Ovary (tissue), 9 donors: Measurements from ENCODE around the gene RPL15. TPM values are rescaled to one million over a fixed set of nuclear protein-coding genes. Genes with fewer than 3 reads are reported as not detected.

Experiments
- DNase-seq, 5 donors: peaks; one replicate each; pipeline ENCODE4 v3.0.0-alpha.2; 2019 to 2020
- H3K27ac ChIP-seq, 2 donors: fragments of 200-600 bp; one replicate each; pipeline versions ENCODE4 v1.5.1 to v1.8.0; 2019 to 2022
- H3K27me3 ChIP-seq: fragments of 200-600 bp; one replicate; pipeline ENCODE4 v1.8.0; 2022
- H3K36me3 ChIP-seq: fragments of 200-600 bp; sonication (generic); one replicate; pipeline ENCODE4 v1.5.1; 2019
- H3K4me1 ChIP-seq: one replicate; pipeline ENCODE4 v1.8.1; 2013; ENCODE audit warnings: mild to moderate bottlenecking, moderate library complexity; ENCODE audit not compliant: insufficient read depth
- H3K4me3 ChIP-seq: fragments of 200-600 bp; sonication (generic); one replicate; pipeline ENCODE4 v1.5.1; 2017
- H3K9me3 ChIP-seq, 2 donors: fragments of 200-600 bp in 1 of 2; sonication (generic) in 1 of 2; one replicate each; pipeline versions ENCODE4 v1.5.1 to v1.8.1; 2013 to 2019; ENCODE audit warnings: mild to moderate bottlenecking in 1 of 2, moderate library complexity in 1 of 2
- EP300 ChIP-seq: sonication (generic); formaldehyde crosslinking; IDR thresholded peaks from one replicate; pipeline ENCODE4 v1.6.1; 2017; ENCODE audit warnings: antibody characterized with exemption
- POLR2A ChIP-seq: fragments of 450-650 bp; IDR thresholded peaks from one replicate; pipeline ENCODE4 v1.6.1; 2017; ENCODE audit warnings: antibody characterized with exemption, mild to moderate bottlenecking, moderate library complexity
- WGBS, 3 donors: extraction: QIAGEN DNeasy Blood & Tissue Kit in 1 of 3; methylation state at CpG; one replicate each; pipeline versions ENCODE4 v1.1.5 to v1.1.7; 2013 to 2017; 5-methylcytosine and 5-hydroxymethylcytosine counted together
- intact Hi-C, 4 donors: fragments of 100-400 bp; cut with DNase I; formaldehyde crosslinking; loops; one replicate each; pipeline versions ENCODE4 v1.11.0 to v1.15.1; 2022 to 2023
- polyA plus RNA-seq, 2 donors: library from polyadenylated mRNA; stranded (reverse); fragments of 200-250 nt in 1 of 2; fragments of 350-450 nt in 1 of 2; fragmentation: Illumina TruSeq in 1 of 2; extraction: RNeasy Lipid Tissue Mini Kit (QIAGEN cat#74804) in 1 of 2; gene quantifications; one replicate each; pipeline ENCODE4 v1.2.3, GENCODE V29; 2013 to 2014
- total RNA-seq, 7 donors: library from RNA; depleted of rRNA in 2 of 7; stranded (reverse); fragments of >200 nt in 2 of 7; fragmentation: NEBNext Ultra II Directional in 3 of 7; extraction: Animal tissue kit (Norgen Biotek cat#: 25700) in 3 of 7; gene quantifications; one replicate each; pipeline versions ENCODE4 v1.1.0 to v1.2.4, GENCODE V29; 2016 to 2023
- TF ChIP-seq, protein P1 (sequence below), 3 donors: fragments of 450-650 bp in 2 of 3; fragments of 200-600 bp in 1 of 3; IDR thresholded peaks; one replicate each; pipeline versions ENCODE4 v1.5.1 to v1.8.0; 2016 to 2022; ENCODE audit warnings: antibody characterized with exemption in 3 of 3, mild to moderate bottlenecking in 1 of 3
- donor health status: DM: no; HTN: no; CAD: no; lungs with moderate emphysema.
- donor health status: DM: no; HTN: no; CAD: no.
- donor health status: Bipolar disorder and iron deficiency.
- donor health status: DM: yes; HTN: yes; CAD: no.
- donor health status: DM: no; HTN: no; CAD: no.
- donor health status: DM: yes; HTN: yes; CAD: no.

RPL15 gene
- total and polyA plus RNA-seq, 9 donors, result 3,013 to 6,966 (median 4,015) TPM

- H3K36me3 ChIP-seq, result no peaks in the 10 kb centered on the region
- intact Hi-C loops, result no loop called here
- H3K27me3 ChIP-seq, result no peaks in the 10 kb centered on the region
- WGBS, 3 donors, result 84 to 90% (median 85%) methylated on average over 3 of the region's 3 CpGs
- no peak overlapping the region for H3K27ac ChIP-seq
- H3K9me3 ChIP-seq, result no peaks in the 10 kb centered on the region
- TF ChIP-seq EP300 (no peak), POLR2A (no peak)
- TF ChIP-seq, protein P1, sequence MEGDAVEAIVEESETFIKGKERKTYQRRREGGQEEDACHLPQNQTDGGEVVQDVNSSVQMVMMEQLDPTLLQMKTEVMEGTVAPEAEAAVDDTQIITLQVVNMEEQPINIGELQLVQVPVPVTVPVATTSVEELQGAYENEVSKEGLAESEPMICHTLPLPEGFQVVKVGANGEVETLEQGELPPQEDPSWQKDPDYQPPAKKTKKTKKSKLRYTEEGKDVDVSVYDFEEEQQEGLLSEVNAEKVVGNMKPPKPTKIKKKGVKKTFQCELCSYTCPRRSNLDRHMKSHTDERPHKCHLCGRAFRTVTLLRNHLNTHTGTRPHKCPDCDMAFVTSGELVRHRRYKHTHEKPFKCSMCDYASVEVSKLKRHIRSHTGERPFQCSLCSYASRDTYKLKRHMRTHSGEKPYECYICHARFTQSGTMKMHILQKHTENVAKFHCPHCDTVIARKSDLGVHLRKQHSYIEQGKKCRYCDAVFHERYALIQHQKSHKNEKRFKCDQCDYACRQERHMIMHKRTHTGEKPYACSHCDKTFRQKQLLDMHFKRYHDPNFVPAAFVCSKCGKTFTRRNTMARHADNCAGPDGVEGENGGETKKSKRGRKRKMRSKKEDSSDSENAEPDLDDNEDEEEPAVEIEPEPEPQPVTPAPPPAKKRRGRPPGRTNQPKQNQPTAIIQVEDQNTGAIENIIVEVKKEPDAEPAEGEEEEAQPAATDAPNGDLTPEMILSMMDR (IDR thresholded peaks at IDR 0.05), result no peak
- H3K4me1 ChIP-seq, result no peaks in the 10 kb centered on the region
- H3K4me3 ChIP-seq, result no peak overlapping the region
- no peak for DNase-seq
Measured at GRCh38 chr3:23926736-23927135, 9.8 kb downstream of the RPL15 start.

GRCh38 chr3:23928524-23928923 lies 11.6 kb downstream of the RPL15 start:
- Histone ChIP-seq H3K4me3 (no peak overlapping the region), H3K27ac (no peak overlapping the region), H3K4me1 (no peaks in the 10 kb centered on the region), H3K9me3 (no peaks in the 10 kb centered on the region), H3K27me3 (no peaks in the 10 kb centered on the region), H3K36me3 (no peaks in the 10 kb centered on the region)
- WGBS, 3 donors, result 76 to 84% (median 76%) methylated on average over 8 of the region's 8 CpGs
- TF ChIP-seq, protein P1 (IDR thresholded peaks at IDR 0.05), result no peak
- TF ChIP-seq EP300 (no peak), POLR2A (no peak)
- intact Hi-C loops, result no loop called here
- DNase-seq, result no peak

DNA sequence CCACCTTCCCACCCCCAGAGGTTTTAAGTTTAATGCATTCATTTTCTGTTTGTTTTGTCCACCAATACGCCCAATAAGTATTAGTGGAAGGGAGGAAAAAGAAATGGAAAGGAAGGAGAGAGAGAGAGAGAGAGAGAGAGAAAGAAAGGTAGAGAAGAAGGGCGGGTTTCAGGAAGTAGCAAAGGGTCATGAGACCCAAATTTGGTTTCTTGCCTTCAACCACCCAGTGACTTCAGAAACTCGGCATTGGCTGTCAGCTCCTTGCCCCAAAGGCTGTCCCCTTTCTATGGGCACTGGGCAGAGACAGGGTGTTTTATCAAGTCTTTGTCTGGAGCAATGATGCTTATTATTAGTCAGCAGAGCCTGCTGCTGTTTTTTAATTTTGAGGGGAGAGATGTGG lies 14.7 kb downstream of the RPL15 start:
- 88 to 90% (median 89%) methylated on average over 3 of the region's 3 CpGs for WGBS, 3 donors
- Histone ChIP-seq H3K36me3 (no peaks in the 10 kb centered on the region), H3K27ac (no peak overlapping the region), H3K4me1 (no peaks in the 10 kb centered on the region), H3K27me3 (no peaks in the 10 kb centered on the region), H3K4me3 (no peak overlapping the region), H3K9me3 (no peaks in the 10 kb centered on the region)
- DNase-seq, result no peak
- intact Hi-C loops, result no loop called here
- TF ChIP-seq POLR2A (no peak), EP300 (no peak)
- TF ChIP-seq, protein P1 (IDR thresholded peaks at IDR 0.05), result no peak

DNA sequence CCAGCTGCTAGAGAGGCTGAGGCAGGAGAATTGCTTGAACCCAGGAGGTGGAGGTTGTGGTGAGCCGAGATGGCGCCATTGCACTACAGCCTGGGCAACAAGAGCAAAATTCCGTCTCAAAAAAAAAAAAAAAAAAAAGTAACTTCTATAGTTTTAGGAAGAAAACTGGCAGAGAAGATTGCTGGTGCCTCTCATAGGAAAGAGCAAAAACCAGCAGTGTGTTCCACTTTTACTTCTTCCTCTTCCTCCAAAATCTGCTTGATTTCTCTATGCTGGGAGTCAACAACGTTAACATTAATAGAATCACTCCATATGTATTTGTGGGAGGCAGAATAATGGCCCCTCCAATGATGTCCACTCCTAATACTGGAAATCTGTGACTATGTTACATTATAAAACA lies 15.6 kb downstream of the RPL15 start:
- H3K27me3 ChIP-seq, result no peaks in the 10 kb centered on the region
- H3K27ac ChIP-seq, result no peak overlapping the region
- no peaks in the 10 kb centered on the region for H3K9me3 ChIP-seq
- no peak for TF ChIP-seq EP300
- no peak for TF ChIP-seq POLR2A
- TF ChIP-seq, protein P1 (IDR thresholded peaks at IDR 0.05), result no peak
- no peak for DNase-seq
- no peak overlapping the region for H3K4me3 ChIP-seq
- H3K4me1 ChIP-seq, result no peaks in the 10 kb centered on the region
- 82 to 90% (median 90%) methylated on average over 4 of the region's 4 CpGs for WGBS, 3 donors
- intact Hi-C loops, result no loop called here
- no peaks in the 10 kb centered on the region for H3K36me3 ChIP-seq

GRCh38 chr3:23934253-23934652 lies 17.3 kb downstream of the RPL15 start:
- H3K27ac ChIP-seq, result no peak overlapping the region
- 67 to 87% (median 83%) methylated on average over 4 of the region's 4 CpGs for WGBS, 3 donors
- no peaks in the 10 kb centered on the region for H3K9me3 ChIP-seq
- no peak overlapping the region for H3K4me3 ChIP-seq
- DNase-seq, result no peak
- H3K27me3 ChIP-seq, result no peaks in the 10 kb centered on the region
- intact Hi-C loops, result no loop called here
- TF ChIP-seq, protein P1 (IDR thresholded peaks at IDR 0.05), result no peak
- TF ChIP-seq EP300, result no peak
- TF ChIP-seq POLR2A, result no peak
- H3K4me1 ChIP-seq, result no peaks in the 10 kb centered on the region
- no peaks in the 10 kb centered on the region for H3K36me3 ChIP-seq
